Measurements from ENCODE around the gene LMO1.

DNA sequence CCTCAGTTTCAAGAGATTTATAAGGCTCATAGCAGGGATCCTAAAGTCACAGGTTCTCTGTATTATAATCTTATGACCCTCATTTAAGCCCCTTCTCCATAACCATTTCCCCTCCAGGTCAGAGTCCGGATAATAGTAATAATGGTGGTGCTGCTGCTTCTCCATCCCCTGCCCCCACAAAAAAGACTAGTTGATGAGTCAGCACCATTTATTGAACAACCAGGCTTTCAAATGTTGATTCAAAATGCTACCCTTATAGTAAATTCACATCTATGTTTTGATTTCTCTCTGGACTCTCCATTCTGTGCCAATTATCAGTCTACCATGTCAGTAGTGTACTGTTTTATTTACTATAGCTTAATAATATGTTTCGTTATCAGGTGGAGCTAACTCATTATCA, 77.2 kb downstream of the LMO1 start:
- TF ChIP-seq, protein P1, sequence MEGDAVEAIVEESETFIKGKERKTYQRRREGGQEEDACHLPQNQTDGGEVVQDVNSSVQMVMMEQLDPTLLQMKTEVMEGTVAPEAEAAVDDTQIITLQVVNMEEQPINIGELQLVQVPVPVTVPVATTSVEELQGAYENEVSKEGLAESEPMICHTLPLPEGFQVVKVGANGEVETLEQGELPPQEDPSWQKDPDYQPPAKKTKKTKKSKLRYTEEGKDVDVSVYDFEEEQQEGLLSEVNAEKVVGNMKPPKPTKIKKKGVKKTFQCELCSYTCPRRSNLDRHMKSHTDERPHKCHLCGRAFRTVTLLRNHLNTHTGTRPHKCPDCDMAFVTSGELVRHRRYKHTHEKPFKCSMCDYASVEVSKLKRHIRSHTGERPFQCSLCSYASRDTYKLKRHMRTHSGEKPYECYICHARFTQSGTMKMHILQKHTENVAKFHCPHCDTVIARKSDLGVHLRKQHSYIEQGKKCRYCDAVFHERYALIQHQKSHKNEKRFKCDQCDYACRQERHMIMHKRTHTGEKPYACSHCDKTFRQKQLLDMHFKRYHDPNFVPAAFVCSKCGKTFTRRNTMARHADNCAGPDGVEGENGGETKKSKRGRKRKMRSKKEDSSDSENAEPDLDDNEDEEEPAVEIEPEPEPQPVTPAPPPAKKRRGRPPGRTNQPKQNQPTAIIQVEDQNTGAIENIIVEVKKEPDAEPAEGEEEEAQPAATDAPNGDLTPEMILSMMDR (IDR thresholded peaks at IDR 0.05) = no peak
- TF ChIP-seq POLR2A (IDR thresholded peaks at IDR 0.05; ENCODE audit: low read depth) = no peak
- TF ChIP-seq POLR2AphosphoS5 (IDR thresholded peaks at IDR 0.05) = no peak
- TF ChIP-seq EP300 (IDR thresholded peaks at IDR 0.05) = no peak

Measured in esophagus muscularis mucosa (tissue), 4 donors.